ENCODE data around the gene ARHGAP40.

ARHGAP40 gene

DNA sequence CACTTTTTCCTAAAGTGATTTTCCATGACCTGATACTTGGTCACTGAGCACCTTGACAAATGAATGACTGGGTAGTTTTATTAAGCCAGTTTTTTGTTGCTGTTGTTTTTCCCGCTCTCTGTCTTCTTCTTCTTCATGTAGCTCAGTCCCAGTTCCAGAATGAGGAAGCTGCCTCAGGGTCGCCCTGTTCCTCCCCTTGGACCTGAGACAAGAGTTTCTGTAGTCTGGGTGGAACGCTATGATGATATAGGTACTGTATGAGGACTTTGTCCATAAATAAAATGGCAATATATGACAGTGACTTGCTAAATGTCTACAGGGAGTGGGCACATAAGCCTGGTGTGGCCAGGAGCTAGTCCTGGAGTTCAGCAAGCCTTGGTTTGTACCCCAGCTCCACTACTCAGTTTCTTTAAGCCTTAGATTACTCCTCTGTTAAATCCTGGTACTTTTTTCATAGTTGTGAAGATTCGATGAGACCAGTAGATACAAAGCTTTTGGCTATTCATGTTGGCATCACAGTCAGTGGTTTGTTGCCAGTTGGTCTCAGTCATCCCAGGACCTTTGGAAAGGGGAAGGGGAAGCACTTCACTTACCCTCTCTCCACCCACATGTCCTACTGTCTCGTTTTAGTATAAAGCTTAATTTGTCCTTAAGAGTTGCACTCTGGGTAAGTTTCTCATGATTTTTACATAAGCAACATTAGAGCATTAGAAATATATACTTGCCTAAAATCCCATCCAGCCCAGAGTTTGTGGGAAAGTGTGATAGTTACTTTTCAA is 31.7 kb upstream of the ARHGAP40 start:
- Histone ChIP-seq H3K27ac (ENCODE audit: low read depth, low read length) (no peak overlapping the region), H3K36me3 (ENCODE audit: control insufficient read depth in 5 of 5, insufficient read depth in 5 of 5, low read length in 5 of 5) (peaks cover 48 to 71% (median 63%) of the 10 kb centered on the region in 5 donors)

DNA sequence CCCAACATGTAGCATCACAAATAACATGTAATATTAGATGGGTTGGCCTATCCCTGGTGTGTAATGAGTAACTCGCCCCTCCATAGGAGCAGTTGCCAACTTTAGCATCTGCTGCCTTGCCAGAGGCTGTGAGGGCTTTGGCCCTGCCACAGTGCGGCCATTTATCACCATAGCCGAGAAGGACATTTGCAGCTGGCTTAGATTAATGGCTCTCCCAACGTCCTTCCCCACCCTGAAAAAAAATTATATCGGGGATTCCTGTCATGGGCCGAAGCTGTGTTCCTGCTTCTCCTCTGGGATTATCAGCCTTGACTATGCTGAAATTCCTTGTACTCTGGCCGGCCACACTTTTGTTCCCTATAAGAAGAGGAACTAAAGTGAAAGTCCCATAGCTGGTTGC is 28.2 kb upstream of the ARHGAP40 start:
- Histone ChIP-seq H3K27ac (ENCODE audit: low read depth, low read length) (no peak overlapping the region), H3K4me3 (ENCODE audit: low read depth in 1 of 5, low read length in 5 of 5) (no peak overlapping the region), H3K4me1 (ENCODE audit: control insufficient read depth in 5 of 5, insufficient read depth in 5 of 5, low read length in 5 of 5) (peaks cover 0 to 9% (median 4%) of the 10 kb centered on the region in 5 donors), H3K36me3 (ENCODE audit: control insufficient read depth in 5 of 5, insufficient read depth in 5 of 5, low read length in 5 of 5) (peaks cover 45 to 61% (median 58%) of the 10 kb centered on the region in 5 donors), H3K9me3 (ENCODE audit: control insufficient read depth in 5 of 5, low read length in 5 of 5) (no peaks in the 10 kb centered on the region), H3K9ac (ENCODE audit: low read length in 5 of 5) (peak overlapping the region in 1 of 5 donors; percentile 17), H3K27me3 (ENCODE audit: control insufficient read depth in 5 of 5, insufficient read depth in 4 of 5, low read length in 5 of 5) (no peaks in the 10 kb centered on the region)

More for the DNA sequence above, 31.7 kb upstream of the ARHGAP40 start:
- H3K9me3 ChIP-seq (ENCODE audit: control insufficient read depth in 5 of 5, low read length in 5 of 5) = no peaks in the 10 kb centered on the region
- peaks cover 0 to 9% (median 4%) of the 10 kb centered on the region in 5 donors for H3K4me1 ChIP-seq (ENCODE audit: control insufficient read depth in 5 of 5, insufficient read depth in 5 of 5, low read length in 5 of 5)
- no peaks in the 10 kb centered on the region for H3K27me3 ChIP-seq (ENCODE audit: control insufficient read depth in 5 of 5, insufficient read depth in 4 of 5, low read length in 5 of 5)
- no peak overlapping the region for H3K9ac ChIP-seq (ENCODE audit: low read length in 5 of 5)
- H3K4me3 ChIP-seq (ENCODE audit: low read depth in 1 of 5, low read length in 5 of 5) = no peak overlapping the region

DNA sequence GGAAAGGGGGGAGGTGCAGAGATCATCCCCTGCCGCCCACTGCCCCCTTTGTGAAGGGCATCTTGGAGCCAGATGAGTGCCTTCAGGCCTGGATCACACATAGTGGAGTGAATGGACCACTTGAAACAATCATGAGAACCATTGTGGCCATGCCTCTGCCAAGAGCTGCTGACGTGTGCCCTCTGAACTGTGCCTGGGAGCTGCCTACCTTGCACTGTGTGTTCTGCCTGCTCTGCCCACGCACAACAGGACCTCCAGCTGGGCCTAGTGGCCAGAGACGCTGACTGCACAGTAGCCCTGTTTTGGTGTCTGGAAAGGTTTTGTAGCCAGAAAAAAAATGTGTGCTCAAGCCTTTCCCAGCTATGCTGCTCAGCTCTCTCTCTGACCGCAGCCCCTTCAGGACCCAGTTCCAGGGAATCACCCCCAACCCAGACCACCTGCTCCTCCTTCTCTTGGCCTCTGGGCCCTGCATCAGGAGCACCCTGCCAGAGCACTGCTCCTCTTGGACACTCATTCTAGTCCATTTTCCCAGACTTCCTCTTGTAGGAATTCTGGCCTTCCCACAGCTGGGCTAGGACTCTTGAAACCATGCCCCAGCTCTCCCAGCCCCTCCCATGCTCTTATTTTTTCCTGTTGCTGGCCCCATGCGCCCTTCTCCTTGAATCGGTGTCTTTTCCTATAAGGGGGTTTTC is 22.2 kb upstream of the ARHGAP40 start:
- Histone ChIP-seq H3K9me3 (ENCODE audit: control insufficient read depth in 5 of 5, low read length in 5 of 5) (no peaks in the 10 kb centered on the region), H3K4me1 (ENCODE audit: control insufficient read depth in 5 of 5, insufficient read depth in 5 of 5, low read length in 5 of 5) (peaks cover 0 to 7% (median 5%) of the 10 kb centered on the region in 5 donors), H3K36me3 (ENCODE audit: control insufficient read depth in 5 of 5, insufficient read depth in 5 of 5, low read length in 5 of 5) (peaks cover 23 to 32% (median 27%) of the 10 kb centered on the region in 5 donors), H3K4me3 (ENCODE audit: low read depth in 1 of 5, low read length in 5 of 5) (no peak overlapping the region), H3K27me3 (ENCODE audit: control insufficient read depth in 5 of 5, insufficient read depth in 4 of 5, low read length in 5 of 5) (peaks cover 0 to 6% (median 3%) of the 10 kb centered on the region in 5 donors), H3K9ac (ENCODE audit: low read length in 5 of 5) (no peak overlapping the region), H3K27ac (ENCODE audit: low read depth, low read length) (no peak overlapping the region)

DNA sequence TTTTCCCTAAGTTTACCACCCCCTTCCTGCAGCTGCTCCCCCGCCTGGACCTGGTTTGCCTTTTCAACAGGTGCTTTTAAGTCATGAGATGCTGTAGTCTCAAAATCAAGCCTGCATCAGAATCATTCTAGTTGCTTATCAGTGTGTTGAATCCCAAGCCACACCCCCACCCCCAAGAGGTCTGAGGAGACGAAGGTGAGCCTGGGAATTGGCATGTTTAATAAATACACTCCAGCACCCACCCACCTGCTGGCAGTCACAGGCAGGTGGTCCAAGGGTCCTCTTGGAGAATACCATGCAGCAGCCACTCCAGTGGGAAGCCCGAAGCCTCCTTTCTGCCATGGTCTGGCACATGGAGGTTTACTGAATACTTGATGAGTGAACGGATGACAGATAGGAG is 21.7 kb upstream of the ARHGAP40 start:
- H3K9ac ChIP-seq (ENCODE audit: low read length in 5 of 5) = no peak overlapping the region
- peaks cover 17 to 27% (median 23%) of the 10 kb centered on the region in 5 donors for H3K36me3 ChIP-seq (ENCODE audit: control insufficient read depth in 5 of 5, insufficient read depth in 5 of 5, low read length in 5 of 5)
- peaks cover 0 to 7% (median 5%) of the 10 kb centered on the region in 5 donors for H3K4me1 ChIP-seq (ENCODE audit: control insufficient read depth in 5 of 5, insufficient read depth in 5 of 5, low read length in 5 of 5)
- no peaks in the 10 kb centered on the region for H3K9me3 ChIP-seq (ENCODE audit: control insufficient read depth in 5 of 5, low read length in 5 of 5)
- H3K4me3 ChIP-seq (ENCODE audit: low read depth in 1 of 5, low read length in 5 of 5) = no peak overlapping the region
- no peak overlapping the region for H3K27ac ChIP-seq (ENCODE audit: low read depth, low read length)
- peaks cover 0 to 7% (median 3%) of the 10 kb centered on the region in 5 donors for H3K27me3 ChIP-seq (ENCODE audit: control insufficient read depth in 5 of 5, insufficient read depth in 4 of 5, low read length in 5 of 5)

DNA sequence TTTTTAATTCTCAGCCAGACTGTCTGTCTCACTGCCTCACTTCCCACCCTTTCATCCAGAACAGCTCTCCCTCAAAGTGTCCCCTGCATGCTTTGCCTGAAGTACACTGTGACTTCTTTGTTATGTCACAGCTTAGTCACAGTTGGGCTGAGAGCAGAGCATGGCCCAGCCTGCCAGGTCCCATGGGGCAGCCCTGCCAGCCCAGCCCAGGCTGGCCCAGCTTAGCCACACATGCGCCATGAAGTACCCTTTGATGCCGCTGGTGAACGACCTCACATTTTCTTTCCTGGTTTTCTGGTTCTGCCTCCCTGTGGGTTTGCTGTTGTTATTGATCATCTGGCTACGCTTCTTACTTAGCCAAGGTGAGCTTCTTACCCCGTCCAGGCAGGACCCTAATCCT is 20.6 kb upstream of the ARHGAP40 start, which contains the start of gene ADIG:
ADIG (plus strand) TSS at position 185 of the 400 bp plus-strand sequence; CDS start at position 239, 54 bp downstream.
- Histone ChIP-seq H3K4me3 (ENCODE audit: low read depth in 1 of 5, low read length in 5 of 5) (no peak within 1 kb of the TSS), H3K9ac (ENCODE audit: low read length in 5 of 5) (no peak within 1 kb of the TSS), H3K9me3 (ENCODE audit: control insufficient read depth in 5 of 5, low read length in 5 of 5) (no peaks in the 10 kb centered on the region), H3K27ac (ENCODE audit: low read depth, low read length) (no peak within 1 kb of the TSS), H3K36me3 (ENCODE audit: control insufficient read depth in 5 of 5, insufficient read depth in 5 of 5, low read length in 5 of 5) (peaks cover 6 to 16% (median 12%) of the 10 kb centered on the region in 5 donors), H3K27me3 (ENCODE audit: control insufficient read depth in 5 of 5, insufficient read depth in 4 of 5, low read length in 5 of 5) (peaks cover 0 to 13% (median 9%) of the 10 kb centered on the region in 5 donors), H3K4me1 (ENCODE audit: control insufficient read depth in 5 of 5, insufficient read depth in 5 of 5, low read length in 5 of 5) (peaks cover 0 to 7% (median 5%) of the 10 kb centered on the region in 5 donors)

DNA sequence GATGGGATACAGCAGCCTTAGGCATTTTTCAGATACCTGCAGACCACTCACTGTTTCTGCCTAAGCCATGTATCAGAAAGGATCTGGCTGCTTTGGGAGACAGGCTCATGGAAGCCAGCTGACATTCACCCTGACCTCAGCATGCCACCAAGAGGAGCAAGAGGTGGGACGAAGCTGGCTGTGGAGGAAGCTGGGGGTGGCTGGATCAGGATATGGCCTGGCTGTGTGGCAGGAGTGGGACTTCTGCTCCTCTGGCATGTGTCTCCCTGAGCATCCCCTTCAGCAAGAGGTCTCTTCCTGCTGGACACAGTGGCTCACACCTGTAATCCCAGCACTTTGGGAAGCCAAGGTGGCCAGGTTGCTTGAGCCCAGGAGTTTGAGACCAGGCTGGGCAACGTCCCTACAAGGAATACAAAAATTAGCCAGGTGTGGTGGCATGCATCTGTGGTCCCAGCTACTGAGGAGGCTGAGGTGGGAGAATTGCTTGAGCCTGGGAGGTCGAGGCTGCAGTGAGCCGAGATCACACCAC is 19.7 kb upstream of the ARHGAP40 start:
- no peaks in the 10 kb centered on the region for H3K9me3 ChIP-seq (ENCODE audit: control insufficient read depth in 5 of 5, low read length in 5 of 5)
- no peak overlapping the region for H3K27ac ChIP-seq (ENCODE audit: low read depth, low read length)
- H3K4me3 ChIP-seq (ENCODE audit: low read depth in 1 of 5, low read length in 5 of 5) = no peak overlapping the region
- peaks cover 0 to 7% (median 5%) of the 10 kb centered on the region in 5 donors for H3K4me1 ChIP-seq (ENCODE audit: control insufficient read depth in 5 of 5, insufficient read depth in 5 of 5, low read length in 5 of 5)
- no peak overlapping the region for H3K9ac ChIP-seq (ENCODE audit: low read length in 5 of 5)
- H3K36me3 ChIP-seq (ENCODE audit: control insufficient read depth in 5 of 5, insufficient read depth in 5 of 5, low read length in 5 of 5) = peaks cover 0 to 8% (median 5%) of the 10 kb centered on the region in 5 donors
- peaks cover 0 to 18% (median 9%) of the 10 kb centered on the region in 5 donors for H3K27me3 ChIP-seq (ENCODE audit: control insufficient read depth in 5 of 5, insufficient read depth in 4 of 5, low read length in 5 of 5)

DNA sequence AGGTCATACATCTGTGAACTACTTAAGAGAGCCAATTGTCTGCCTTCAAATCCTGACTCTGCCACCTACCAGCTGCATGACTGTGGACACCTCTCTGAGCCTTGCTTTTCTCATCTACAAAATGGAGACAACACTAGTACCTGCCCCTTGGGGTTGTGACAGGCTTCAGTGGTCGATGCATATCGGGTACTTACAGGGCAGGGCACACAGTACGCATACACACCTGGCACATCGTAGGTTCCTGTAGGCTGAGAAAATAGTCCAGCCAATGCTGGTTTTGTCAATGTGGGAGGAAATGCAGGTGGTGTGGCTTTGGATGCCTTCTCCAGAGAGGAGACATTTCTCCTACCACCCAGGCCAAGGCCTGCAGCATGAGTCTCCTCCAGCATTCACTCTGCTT is 18.3 kb upstream of the ARHGAP40 start:
- no peak overlapping the region for H3K4me3 ChIP-seq (ENCODE audit: low read depth in 1 of 5, low read length in 5 of 5)
- peaks cover 0 to 7% (median 5%) of the 10 kb centered on the region in 5 donors for H3K4me1 ChIP-seq (ENCODE audit: control insufficient read depth in 5 of 5, insufficient read depth in 5 of 5, low read length in 5 of 5)
- H3K9ac ChIP-seq (ENCODE audit: low read length in 5 of 5) = no peak overlapping the region
- H3K9me3 ChIP-seq (ENCODE audit: control insufficient read depth in 5 of 5, low read length in 5 of 5) = no peaks in the 10 kb centered on the region
- H3K27me3 ChIP-seq (ENCODE audit: control insufficient read depth in 5 of 5, insufficient read depth in 4 of 5, low read length in 5 of 5) = peaks cover 0 to 18% (median 9%) of the 10 kb centered on the region in 5 donors
- no peak overlapping the region for H3K27ac ChIP-seq (ENCODE audit: low read depth, low read length)
- H3K36me3 ChIP-seq (ENCODE audit: control insufficient read depth in 5 of 5, insufficient read depth in 5 of 5, low read length in 5 of 5) = no peaks in the 10 kb centered on the region

DNA sequence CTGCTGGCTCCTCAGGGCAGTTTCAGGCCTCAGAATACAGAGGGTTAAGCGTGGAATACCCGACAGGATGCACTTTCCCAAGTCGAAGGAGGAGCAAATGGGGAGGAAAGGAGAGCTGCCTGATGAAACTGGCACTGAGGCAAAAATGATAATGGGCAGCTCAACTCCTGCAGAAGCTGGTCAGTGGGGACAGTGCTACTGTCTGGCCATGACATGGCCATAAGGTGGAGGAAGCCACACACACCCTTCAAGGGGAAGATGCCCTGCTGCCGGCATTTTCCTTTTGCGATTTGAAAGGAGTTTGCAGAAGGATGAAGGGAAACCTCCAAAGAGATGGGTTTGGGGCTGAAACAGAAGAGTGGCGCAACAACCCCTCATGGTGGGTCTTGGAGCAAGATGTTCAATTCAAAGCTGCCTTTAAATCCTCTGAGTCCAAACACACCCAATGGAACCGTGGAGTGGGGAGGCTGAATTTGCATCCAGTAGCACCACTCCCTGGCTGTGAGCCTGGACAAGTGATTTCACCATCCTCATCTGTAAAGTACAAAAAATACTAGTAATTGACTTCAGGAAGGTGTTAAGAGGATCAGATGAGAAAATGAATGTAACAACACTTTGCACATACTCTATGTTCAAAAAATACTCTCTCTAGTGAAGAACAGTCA is 17.4 kb upstream of the ARHGAP40 start:
- H3K27ac ChIP-seq (ENCODE audit: low read depth, low read length) = no peak overlapping the region
- no peaks in the 10 kb centered on the region for H3K36me3 ChIP-seq (ENCODE audit: control insufficient read depth in 5 of 5, insufficient read depth in 5 of 5, low read length in 5 of 5)
- H3K27me3 ChIP-seq (ENCODE audit: control insufficient read depth in 5 of 5, insufficient read depth in 4 of 5, low read length in 5 of 5) = peaks cover 0 to 18% (median 9%) of the 10 kb centered on the region in 5 donors
- no peaks in the 10 kb centered on the region for H3K9me3 ChIP-seq (ENCODE audit: control insufficient read depth in 5 of 5, low read length in 5 of 5)
- peaks cover 0 to 7% (median 5%) of the 10 kb centered on the region in 5 donors for H3K4me1 ChIP-seq (ENCODE audit: control insufficient read depth in 5 of 5, insufficient read depth in 5 of 5, low read length in 5 of 5)
- no peak overlapping the region for H3K9ac ChIP-seq (ENCODE audit: low read length in 5 of 5)
- H3K4me3 ChIP-seq (ENCODE audit: low read depth in 1 of 5, low read length in 5 of 5) = no peak overlapping the region

DNA sequence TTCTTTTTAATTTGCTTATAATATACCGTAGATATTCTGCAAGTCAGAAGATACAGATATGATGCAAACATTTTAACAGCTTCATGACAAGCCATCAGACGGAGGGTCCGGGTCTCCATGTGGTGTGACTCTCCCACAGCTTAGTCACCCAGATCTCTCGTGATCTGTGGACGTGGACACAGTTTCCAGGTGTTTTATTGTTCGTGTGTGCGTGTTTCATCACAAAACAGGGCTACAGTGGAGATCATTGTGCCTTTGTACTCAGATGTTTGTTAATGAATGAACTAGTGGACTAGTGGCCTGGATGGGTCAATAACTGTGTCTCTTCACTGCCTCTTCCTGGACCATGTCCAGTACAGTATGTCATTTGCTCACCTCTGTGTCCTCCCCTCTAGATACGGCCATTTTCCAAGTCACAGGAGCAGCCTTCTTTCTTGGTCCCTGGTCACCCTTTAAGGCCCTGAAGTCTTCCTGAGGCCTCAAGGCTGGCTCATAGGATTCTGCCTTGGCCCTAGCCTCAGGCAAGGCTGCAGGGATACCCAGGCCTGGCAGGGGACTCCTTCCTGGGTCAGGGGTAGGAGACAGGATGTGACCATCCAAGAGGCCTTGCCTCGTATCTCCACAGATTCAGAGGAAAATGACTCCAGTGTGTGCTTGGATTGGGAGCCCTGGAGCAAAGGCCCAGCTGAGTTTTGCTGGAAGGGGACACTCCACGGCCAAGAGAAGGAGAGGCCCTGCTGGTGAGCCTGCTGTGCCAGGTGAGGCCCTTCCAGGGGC is 16.0 kb upstream of the ARHGAP40 start:
- no peaks in the 10 kb centered on the region for H3K9me3 ChIP-seq (ENCODE audit: control insufficient read depth in 5 of 5, low read length in 5 of 5)
- H3K4me1 ChIP-seq (ENCODE audit: control insufficient read depth in 5 of 5, insufficient read depth in 5 of 5, low read length in 5 of 5) = peaks cover 0 to 7% (median 5%) of the 10 kb centered on the region in 5 donors
- no peaks in the 10 kb centered on the region for H3K36me3 ChIP-seq (ENCODE audit: control insufficient read depth in 5 of 5, insufficient read depth in 5 of 5, low read length in 5 of 5)
- H3K27ac ChIP-seq (ENCODE audit: low read depth, low read length) = no peak overlapping the region
- no peak overlapping the region for H3K4me3 ChIP-seq (ENCODE audit: low read depth in 1 of 5, low read length in 5 of 5)
- H3K27me3 ChIP-seq (ENCODE audit: control insufficient read depth in 5 of 5, insufficient read depth in 4 of 5, low read length in 5 of 5) = peaks cover 0 to 23% (median 10%) of the 10 kb centered on the region in 5 donors
- H3K9ac ChIP-seq (ENCODE audit: low read length in 5 of 5) = no peak overlapping the region

All from subcutaneous abdominal adipose tissue (tissue), 5 donors.